Astrocyte of the spinal cord (primary cell): ENCODE measurements around the gene KLK3.

Experiments
- DNase-seq: peaks from one replicate; pipeline ENCODE4 v3.0.0; 2011; ENCODE audit warnings: low read depth, low spot score
- H3K4me3 ChIP-seq: 2 replicates; pipeline ENCODE4 v1.5.1; 2011; ENCODE audit warnings: low read depth, mild to moderate bottlenecking, low read length, moderate library complexity
- in situ Hi-C: cut with HindIII; loops from 2 replicates; pipeline ENCODE4 v1.10.0; 2017; ENCODE audit warnings: low sequenced_read_pairs
- TF ChIP-seq, protein P1 (sequence below): IDR thresholded peaks from 2 replicates; pipeline ENCODE4 v1.5.1; 2012; ENCODE audit warnings: low read depth, mild to moderate bottlenecking, low read length, inconsistent platforms

Gene KLK3

GRCh38 chr19:50908336-50908735 lies 53.6 kb downstream of the KLK3 start:
- no peak overlapping the region for H3K4me3 ChIP-seq
- in situ Hi-C loops, result no loop called here
- TF ChIP-seq, protein P1, sequence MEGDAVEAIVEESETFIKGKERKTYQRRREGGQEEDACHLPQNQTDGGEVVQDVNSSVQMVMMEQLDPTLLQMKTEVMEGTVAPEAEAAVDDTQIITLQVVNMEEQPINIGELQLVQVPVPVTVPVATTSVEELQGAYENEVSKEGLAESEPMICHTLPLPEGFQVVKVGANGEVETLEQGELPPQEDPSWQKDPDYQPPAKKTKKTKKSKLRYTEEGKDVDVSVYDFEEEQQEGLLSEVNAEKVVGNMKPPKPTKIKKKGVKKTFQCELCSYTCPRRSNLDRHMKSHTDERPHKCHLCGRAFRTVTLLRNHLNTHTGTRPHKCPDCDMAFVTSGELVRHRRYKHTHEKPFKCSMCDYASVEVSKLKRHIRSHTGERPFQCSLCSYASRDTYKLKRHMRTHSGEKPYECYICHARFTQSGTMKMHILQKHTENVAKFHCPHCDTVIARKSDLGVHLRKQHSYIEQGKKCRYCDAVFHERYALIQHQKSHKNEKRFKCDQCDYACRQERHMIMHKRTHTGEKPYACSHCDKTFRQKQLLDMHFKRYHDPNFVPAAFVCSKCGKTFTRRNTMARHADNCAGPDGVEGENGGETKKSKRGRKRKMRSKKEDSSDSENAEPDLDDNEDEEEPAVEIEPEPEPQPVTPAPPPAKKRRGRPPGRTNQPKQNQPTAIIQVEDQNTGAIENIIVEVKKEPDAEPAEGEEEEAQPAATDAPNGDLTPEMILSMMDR, result no peak
- no peak for DNase-seq

GRCh38 chr19:50909240-50910070 lies 54.7 kb downstream of the KLK3 start:
- in situ Hi-C loops, result no loop called here
- H3K4me3 ChIP-seq, result no peak overlapping the region
- no peak for DNase-seq
- TF ChIP-seq, protein P1, result no peak
